ENCODE data around the gene AGAP3. TPM values are rescaled to one million over a fixed set of nuclear protein-coding genes. Genes with fewer than 3 reads are reported as not detected.

The AGAP3 gene
- total and polyA plus RNA-seq, 2 donors: 25.5 to 77.0 TPM

GRCh38 chr7:151146761-151147160 is 60.5 kb downstream of the AGAP3 start:
- H3K27ac ChIP-seq (ENCODE audit: low read depth): no peak overlapping the region
- H3K36me3 ChIP-seq (ENCODE audit: insufficient read depth): no peaks in the 10 kb centered on the region
- H3K4me1 ChIP-seq (ENCODE audit: insufficient read depth): no peaks in the 10 kb centered on the region
- no peak overlapping the region for H3K4me3 ChIP-seq (ENCODE audit: low read depth, low read length)
- WGBS: 55% methylated on average over 3 of the region's 3 CpGs
- DNase-seq (ENCODE audit: extremely low spot score): no peak

- Histone ChIP-seq H3K27ac (ENCODE audit: low read depth) (no peak overlapping the region), H3K4me3 (ENCODE audit: low read depth, low read length) (no peak overlapping the region), H3K4me1 (ENCODE audit: insufficient read depth) (no peaks in the 10 kb centered on the region), H3K36me3 (ENCODE audit: insufficient read depth) (no peaks in the 10 kb centered on the region)
- DNase-seq (ENCODE audit: extremely low spot score): no peak
- WGBS: 58% methylated on average over 22 of the region's 22 CpGs
These were observed 62.3 kb downstream of the AGAP3 start for GRCh38 chr7:151148319-151149259.

- Histone ChIP-seq H3K4me3 (ENCODE audit: low read depth, low read length) (no peak overlapping the region), H3K36me3 (ENCODE audit: insufficient read depth) (no peaks in the 10 kb centered on the region), H3K4me1 (ENCODE audit: insufficient read depth) (no peaks in the 10 kb centered on the region), H3K27ac (ENCODE audit: low read depth) (no peak overlapping the region)
- DNase-seq (ENCODE audit: extremely low spot score): no peak
- WGBS: 63% methylated on average over 3 of the region's 3 CpGs
These were observed 64.1 kb downstream of the AGAP3 start for GRCh38 chr7:151150388-151150787.

DNA sequence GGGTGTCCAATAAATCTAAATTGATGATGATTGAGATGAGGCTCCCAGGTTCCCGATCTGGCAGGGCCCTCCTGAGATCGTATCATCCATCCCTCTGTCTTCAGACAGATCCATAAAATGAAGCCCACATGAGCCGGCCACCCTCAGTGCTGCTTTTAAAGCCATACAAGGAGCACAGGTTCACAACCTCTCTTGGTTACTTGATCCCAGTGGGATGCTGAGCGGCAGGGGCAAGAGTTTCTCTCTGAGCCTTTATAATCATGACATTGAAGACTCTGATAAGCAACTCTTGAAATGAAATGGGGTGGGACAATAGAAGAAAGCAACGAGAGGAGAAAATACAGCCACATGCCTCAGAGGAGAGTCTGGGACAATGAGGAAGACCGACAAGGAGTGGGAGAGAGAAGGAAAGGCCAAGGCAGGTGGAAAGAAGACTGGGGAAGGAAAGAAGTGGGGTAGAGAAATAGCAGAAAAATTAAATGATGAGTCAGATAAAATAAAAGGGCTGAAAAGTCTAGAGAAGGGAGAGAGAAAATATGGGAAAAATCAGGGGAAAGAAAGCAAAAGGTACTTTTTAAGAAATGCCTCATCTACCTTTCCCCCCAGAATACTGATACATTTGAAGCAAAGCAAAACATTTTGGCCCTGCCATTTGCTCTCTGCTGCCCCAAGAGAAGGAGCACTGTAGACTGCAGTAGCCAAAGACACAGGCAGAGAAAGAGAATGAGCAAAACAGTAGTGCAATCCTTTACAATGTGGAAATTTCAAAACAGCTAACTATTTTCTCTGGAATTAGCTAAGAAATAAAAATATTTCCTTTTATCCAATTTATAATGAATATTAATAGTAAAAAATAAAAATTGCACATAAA is 66.6 kb downstream of the AGAP3 start:
- WGBS: 32% methylated on average over 6 of the region's 6 CpGs
- no peak for DNase-seq (ENCODE audit: extremely low spot score)
- no peak overlapping the region for H3K4me3 ChIP-seq (ENCODE audit: low read depth, low read length)

DNA sequence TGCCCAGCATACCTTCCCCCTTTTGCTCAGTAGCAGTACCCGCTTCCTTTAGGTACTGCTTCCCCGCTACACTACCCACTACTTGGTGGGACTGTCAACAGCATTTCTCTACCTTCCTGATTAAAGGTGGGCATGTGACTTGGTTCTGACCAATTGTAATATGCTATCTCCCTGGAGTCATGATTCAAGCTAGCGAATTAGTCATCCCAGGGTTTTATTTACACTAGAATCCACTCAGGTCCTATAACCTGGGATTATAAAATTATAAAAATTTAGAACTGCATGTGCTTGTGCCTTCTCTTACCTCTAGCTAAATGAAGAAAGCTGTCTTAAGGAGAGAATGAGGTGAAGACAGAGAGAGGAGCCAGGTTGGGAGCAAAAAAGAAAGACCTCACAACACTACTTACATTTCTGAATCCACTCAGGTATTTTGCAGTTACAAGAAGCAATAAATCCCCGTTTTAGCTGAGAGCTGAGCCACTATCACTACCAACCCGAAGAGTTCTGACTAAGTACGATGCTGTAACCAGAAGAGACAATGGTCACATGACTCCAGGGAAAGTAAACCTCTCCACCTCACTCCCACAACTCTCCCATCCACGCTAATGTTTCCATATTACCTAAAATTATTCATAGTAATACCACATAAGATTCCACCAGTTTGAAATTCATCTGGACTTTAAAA is 71.5 kb downstream of the AGAP3 start:
- WGBS: 61% methylated on average over 7 of the region's 7 CpGs
- Histone ChIP-seq H3K36me3 (ENCODE audit: insufficient read depth) (no peaks in the 10 kb centered on the region), H3K27ac (ENCODE audit: low read depth) (no peak overlapping the region)

More for the DNA sequence above, 66.6 kb downstream of the AGAP3 start:
- Histone ChIP-seq H3K27ac (ENCODE audit: low read depth) (no peak overlapping the region), H3K4me1 (ENCODE audit: insufficient read depth) (no peaks in the 10 kb centered on the region), H3K36me3 (ENCODE audit: insufficient read depth) (no peaks in the 10 kb centered on the region)

GRCh38 chr7:151161757-151162156 is 75.5 kb downstream of the AGAP3 start:
- no peaks in the 10 kb centered on the region for H3K4me1 ChIP-seq (ENCODE audit: insufficient read depth)
- no peak for DNase-seq (ENCODE audit: extremely low spot score)
- no peak overlapping the region for H3K27ac ChIP-seq (ENCODE audit: low read depth)
- no peak overlapping the region for H3K4me3 ChIP-seq (ENCODE audit: low read depth, low read length)
- WGBS: 81% methylated on average over 1 of the region's 1 CpG
- H3K36me3 ChIP-seq (ENCODE audit: insufficient read depth): no peaks in the 10 kb centered on the region

More for the DNA sequence above, 71.5 kb downstream of the AGAP3 start:
- H3K4me3 ChIP-seq (ENCODE audit: low read depth, low read length): no peak overlapping the region
- no peak for DNase-seq (ENCODE audit: extremely low spot score)
- no peaks in the 10 kb centered on the region for H3K4me1 ChIP-seq (ENCODE audit: insufficient read depth)

DNA sequence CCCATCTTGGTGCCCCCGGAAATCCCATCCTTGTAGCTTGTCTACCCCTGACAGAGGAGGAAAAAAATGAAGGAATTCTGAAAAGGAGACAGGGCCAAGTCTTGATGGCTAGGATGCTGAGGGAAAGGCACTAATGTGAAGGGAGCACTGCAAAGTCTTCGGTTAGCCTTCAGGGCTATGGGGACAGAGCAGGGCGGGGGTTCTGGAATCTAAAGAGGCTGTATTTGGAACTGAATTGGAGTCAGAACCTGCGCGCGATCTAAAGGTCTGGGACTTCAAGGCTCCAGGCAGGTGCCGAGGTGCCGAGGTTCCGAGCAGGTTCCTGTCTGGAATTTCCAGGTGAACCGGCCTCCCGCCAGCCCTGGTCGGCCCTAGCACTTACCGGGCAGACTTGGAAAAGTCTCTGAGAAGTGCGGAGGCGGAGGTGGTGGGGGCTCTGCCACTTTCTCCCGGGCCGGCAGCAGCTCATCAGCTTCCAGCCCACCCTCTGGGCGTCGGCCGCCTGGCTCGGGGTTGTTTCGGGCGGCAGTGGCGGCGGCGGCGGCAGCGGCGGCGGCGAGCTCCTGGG is 80.4 kb downstream of the AGAP3 start:
- Histone ChIP-seq H3K4me1 (ENCODE audit: insufficient read depth) (no peaks in the 10 kb centered on the region), H3K4me3 (ENCODE audit: low read depth, low read length) (peak overlapping the region; percentile 53), H3K36me3 (ENCODE audit: insufficient read depth) (no peaks in the 10 kb centered on the region), H3K27ac (ENCODE audit: low read depth) (no peak overlapping the region)
- no peak for DNase-seq (ENCODE audit: extremely low spot score)
- WGBS: 11% methylated on average over 31 of the region's 31 CpGs

DNA sequence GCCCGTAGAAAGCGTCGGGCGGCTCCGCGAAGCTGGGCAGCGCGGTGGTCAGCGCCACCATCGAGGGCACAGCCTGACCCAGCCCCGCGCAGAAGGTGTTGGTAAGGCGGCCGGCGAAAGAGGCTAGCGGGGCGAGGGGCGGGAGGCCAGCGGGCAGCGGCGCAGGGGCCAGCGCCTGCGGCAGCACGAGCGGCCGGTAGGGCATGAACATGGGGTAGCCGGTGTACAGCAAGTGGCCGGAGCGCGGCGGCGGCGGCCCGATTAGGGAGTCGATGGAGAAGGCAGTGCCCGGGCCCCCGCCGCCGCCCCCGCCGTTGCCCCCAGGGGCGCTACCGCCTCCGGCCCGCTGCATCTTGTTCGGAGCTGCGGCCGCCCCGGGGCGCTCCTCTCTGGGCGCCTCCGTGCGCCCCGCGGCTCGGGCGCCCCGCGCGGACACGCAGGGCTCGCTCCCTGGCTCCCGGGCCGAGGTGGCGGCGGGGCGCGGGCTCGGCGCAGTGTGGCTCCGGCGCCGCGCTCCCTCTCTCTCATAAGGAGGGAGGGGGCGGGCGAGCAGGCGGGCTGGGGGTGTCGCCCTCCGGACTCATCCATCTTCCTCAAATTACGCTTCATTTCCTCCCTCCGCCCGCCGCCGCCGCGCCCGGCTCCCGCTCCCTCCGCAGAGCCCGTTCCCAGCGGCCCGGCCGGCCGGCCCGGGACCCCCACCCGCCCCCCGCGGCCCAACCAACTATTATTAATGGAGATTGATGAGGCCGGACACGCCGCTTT is 81.1 kb downstream of the AGAP3 start, which contains the start of gene GBX1:
Gene GBX1, minus strand, starts transcription at position 498 of the 765 bp plus-strand sequence. Its CDS starts 146 bp downstream, at position 352.
- under 1% methylated on average over 101 of the region's 101 CpGs for WGBS
- no peaks in the 10 kb centered on the region for H3K4me1 ChIP-seq (ENCODE audit: insufficient read depth)
- no peak within 1 kb of the TSS for H3K27ac ChIP-seq (ENCODE audit: low read depth)
- peak within 1 kb of the TSS; percentile 53 for H3K4me3 ChIP-seq (ENCODE audit: low read depth, low read length)
- no peak for DNase-seq (ENCODE audit: extremely low spot score)
- H3K36me3 ChIP-seq (ENCODE audit: insufficient read depth): no peaks in the 10 kb centered on the region

DNA sequence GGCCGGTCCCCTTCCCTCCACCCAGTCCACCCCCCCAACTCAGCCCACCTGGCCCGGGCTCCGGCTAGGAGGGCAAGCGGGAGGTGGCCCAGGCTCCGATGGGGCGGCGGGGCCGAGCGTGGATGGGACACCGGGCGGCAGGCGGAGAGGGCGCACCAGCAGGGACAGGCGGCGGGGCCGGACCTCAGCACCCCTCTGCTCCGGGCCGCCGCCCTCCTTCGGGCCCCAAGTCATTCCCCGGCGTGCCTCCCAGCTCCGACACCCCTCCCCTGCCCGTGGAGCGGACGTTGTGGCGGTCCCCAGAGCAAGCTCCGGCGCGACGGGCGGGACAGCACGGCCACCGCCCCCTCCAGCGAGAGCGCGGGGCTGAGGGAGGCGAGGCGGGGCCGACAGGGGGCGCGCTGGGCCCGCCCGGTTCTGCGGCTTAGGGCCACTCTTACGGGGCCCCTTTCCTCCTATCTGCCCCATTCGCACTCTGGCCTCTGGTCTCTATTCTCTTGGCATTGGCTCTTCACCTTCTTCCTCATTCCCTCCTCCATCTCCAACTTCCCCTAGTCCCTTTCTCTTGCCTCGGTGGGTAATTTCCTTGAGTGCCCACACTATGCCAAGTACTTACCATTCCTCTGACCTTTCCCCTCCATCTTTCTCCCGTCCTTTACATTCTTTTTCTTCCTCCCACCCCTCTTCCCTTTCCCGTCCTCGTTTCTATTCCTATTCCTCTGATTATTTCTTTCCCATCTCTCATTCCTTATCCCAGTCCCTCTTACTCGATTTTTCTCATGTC is 81.9 kb downstream of the AGAP3 start:
- H3K4me3 ChIP-seq (ENCODE audit: low read depth, low read length): peak overlapping the region; percentile 53
- DNase-seq (ENCODE audit: extremely low spot score): no peak
- no peaks in the 10 kb centered on the region for H3K4me1 ChIP-seq (ENCODE audit: insufficient read depth)
- H3K27ac ChIP-seq (ENCODE audit: low read depth): no peak overlapping the region
- no peaks in the 10 kb centered on the region for H3K36me3 ChIP-seq (ENCODE audit: insufficient read depth)
- 3% methylated on average over 52 of the region's 52 CpGs for WGBS

GRCh38 chr7:151168787-151169162 is 82.5 kb downstream of the AGAP3 start:
- Histone ChIP-seq H3K27ac (ENCODE audit: low read depth) (no peak overlapping the region), H3K4me1 (ENCODE audit: insufficient read depth) (no peaks in the 10 kb centered on the region), H3K36me3 (ENCODE audit: insufficient read depth) (no peaks in the 10 kb centered on the region), H3K4me3 (ENCODE audit: low read depth, low read length) (no peak overlapping the region)
- DNase-seq (ENCODE audit: extremely low spot score): no peak
- 27% methylated on average over 10 of the region's 10 CpGs for WGBS

DNA sequence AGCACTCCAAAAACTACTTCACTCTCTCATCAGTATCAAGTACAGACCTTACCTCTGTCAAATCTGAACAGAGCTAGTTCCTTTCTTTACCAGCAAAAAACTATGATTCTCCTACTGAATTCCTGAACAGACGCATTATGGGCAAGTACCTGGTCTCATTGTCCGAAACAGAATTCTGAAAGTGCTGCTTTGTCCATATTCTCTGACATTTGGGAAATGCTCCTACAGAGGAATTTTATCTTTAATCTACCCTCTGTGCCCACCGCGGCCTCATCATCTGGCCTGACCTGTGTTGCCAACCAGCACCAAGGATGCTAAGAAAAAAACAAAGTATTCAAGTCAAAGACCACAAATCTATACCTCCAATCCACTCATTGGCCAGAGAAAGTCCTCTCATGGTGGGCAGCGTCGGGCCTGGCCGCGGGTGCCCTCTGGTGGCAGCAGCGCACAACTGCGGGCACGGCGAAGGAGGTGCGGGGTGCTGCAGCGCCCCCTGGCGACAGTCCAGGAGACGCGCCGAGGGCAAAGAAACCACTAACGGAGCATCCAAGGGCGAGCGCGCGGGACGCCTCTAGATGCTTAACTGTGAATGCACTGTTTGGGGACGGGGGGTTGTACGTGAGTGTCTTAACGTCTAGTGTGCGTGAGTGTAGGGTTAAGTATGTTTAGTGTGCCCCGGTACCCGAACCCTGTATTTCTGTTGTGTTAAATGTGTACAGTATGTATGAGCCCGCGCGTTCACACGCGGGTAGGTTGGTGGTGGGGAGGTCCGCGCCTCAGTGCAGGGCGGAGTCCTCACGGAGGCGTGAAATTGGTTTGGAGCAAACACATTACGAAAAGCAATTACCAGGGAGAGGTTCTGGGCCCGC is 86.2 kb downstream of the AGAP3 start:
- H3K4me3 ChIP-seq (ENCODE audit: low read depth, low read length): no peak overlapping the region
- H3K36me3 ChIP-seq (ENCODE audit: insufficient read depth): no peaks in the 10 kb centered on the region
- WGBS: 22% methylated on average over 42 of the region's 42 CpGs
- H3K4me1 ChIP-seq (ENCODE audit: insufficient read depth): no peaks in the 10 kb centered on the region
- no peak overlapping the region for H3K27ac ChIP-seq (ENCODE audit: low read depth)
- no peak for DNase-seq (ENCODE audit: extremely low spot score)
